GM19240 (cell line): ENCODE results near the gene PPIL6.
A peak's percentile ranks its signal among the peaks of the same experiment; 100 is the strongest.
"Not testable (repeated sequence)": the region's sequence is repeated elsewhere in the genome, so short reads cannot be mapped to it uniquely, and the experiment has no call there.

ENCODE experiments used
- DNase-seq: peaks from one replicate; pipeline ENCODE4 v3.0.0; 2011; ENCODE audit warnings: low spot score; ENCODE audit not compliant: insufficient read length

Gene PPIL6

DNA sequence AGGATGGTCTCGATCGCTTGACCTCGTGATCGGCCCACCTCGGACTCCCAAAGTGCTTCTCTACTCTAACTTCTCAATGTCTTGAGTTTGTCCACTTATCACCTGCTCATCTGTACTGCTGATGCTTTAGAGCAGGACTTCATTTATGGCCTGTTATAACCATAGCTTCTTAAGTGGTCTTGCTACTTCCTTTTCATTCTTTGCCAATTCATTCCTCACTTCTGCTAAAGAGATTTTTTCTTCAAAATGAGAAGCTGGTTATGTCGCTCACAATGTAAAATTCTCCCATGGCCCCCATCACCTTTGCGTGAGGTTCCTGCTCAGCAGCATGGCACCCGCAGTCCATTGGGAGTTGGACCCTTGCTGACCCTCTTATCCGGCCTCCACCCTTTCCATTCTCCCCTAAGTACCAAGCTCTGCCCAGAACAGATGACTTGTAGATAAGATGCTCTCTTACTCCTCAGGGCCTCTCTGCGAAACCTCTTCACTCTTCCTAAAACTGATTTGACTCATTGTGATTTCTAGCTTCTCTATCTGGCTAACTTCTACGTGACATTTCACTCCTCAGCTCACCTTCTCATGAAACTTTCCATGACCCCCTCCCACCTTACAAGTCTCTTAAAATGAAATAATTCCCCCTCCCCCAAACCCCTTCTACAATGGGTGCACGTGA is 44.2 kb downstream of the PPIL6 start:
- DNase-seq = no peak

DNA sequence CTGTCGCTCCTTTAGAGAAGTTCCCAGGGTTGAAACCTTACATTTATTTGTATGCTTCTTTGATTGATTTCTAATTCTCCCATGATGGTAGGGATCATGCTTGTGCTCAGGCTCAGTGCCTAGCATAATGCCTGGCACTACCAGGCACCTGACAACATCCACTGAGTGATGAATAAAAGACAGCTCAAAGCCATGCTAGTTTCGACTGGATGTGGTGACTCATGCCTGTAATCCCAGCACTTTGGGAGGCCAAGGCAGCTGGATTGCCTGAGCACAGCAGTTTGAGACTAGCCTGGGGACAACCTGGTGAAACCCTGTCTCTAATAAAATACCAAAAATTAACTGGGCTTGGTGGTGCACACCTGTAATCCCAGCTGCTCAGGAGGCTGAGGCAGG is 46.5 kb downstream of the PPIL6 start:
- no peak for DNase-seq

DNA sequence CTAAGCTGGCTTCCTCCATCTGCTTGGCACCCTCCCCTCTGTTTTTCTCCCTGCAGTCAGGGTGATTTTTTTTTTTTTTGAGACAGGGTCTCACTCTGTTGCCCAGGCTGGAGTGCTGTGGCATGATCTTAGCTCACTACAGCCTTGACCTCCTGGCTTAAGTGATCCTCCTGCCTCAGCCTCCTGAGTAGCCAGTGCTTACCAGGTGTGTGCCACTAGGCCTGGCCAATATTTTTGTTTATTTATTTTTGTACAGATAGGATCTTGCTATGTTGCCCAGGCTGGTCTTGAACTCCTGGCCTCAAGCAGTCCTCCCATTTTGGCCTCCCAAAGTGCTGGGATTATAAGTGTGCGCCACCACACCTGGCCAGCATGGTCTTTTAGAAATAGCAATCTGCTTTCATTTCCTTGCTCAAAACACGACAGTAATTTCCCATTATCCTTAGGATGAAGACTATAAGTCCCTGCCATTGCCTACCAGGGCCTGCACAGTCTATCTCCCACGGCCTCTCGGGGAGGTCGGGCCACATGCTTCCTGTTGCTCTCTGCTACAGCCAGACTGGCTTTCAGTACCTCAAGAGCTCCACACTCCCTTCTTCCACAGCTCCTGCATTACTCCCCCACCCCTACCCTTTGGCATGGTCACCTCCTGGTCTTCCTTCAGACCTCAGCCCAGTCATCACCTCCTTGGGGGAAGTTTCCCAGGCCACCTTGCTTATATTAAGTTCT is 47.1 kb downstream of the PPIL6 start:
- no peak for DNase-seq

DNA sequence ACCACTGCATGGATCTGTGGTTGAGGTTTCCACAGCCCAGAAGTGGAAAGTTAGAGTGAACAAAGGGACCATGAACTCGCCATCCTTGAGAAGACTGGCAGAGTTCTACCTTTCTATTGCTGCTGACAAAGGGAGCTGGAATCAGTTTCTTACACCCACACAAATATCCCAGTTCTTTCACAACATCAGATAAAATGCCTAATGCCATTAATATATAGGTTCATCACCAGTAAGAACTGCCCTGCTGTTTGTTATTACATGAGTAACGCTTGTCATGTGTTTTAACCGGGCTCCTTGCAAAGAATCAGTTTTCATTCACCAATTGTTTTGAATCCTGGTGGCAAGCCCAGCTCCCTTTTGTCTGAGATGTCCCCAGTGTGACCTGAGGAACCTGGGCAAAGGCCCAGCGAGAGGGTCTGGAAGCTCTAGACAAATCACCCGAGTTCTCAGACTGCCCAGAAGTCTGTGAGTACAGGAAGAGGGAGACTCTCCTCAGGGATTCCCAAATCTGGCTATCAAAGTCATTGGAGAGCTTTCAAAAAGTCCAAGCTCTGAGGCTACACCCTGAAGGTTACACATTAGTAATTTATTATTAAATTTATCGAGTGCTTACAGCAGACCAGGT is 50.7 kb downstream of the PPIL6 start:
- no peak for DNase-seq

DNA sequence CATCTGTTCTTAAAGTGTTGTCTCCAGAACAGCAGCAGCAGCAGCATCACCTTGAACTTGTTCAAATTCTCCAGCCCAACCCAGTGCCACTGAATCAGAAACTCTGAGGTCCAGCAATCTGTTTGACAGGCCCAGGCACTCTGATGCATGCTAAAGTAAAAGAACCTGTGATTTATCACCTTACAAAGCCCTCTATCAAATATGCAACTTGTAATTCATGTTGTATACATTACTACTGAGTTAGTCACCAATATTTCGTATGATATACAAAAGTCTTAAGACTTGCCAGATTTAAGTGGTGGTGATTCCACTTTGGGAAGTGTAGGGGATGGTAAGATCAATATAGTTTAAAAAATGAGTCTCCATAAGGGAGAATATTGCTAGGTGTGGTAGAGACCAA is 52.2 kb downstream of the PPIL6 start:
- DNase-seq = no peak

DNA sequence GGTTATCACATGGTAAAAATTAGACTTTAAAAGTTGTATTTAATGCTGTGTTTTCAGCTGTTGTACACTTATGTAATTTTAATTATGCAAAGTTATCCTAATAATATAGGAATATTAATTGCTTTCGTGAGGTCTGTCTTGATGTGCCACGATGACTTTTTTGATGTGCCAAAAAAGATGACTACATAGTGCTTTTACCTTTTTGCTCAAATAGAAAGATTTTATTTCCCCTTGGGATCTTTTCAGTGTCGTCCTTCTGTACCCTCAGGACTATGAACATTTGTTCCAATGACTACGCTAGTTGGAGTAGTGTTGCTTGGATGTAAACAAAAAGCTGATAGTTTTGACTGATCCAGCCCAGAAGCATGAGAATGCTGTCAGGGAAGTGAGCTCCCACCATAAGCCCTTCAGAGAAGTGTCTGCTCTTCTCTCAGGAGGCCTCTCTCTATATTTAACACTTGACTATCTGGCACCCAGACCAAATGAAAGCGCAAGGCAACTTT is 56.9 kb downstream of the PPIL6 start:
- no peak for DNase-seq

DNA sequence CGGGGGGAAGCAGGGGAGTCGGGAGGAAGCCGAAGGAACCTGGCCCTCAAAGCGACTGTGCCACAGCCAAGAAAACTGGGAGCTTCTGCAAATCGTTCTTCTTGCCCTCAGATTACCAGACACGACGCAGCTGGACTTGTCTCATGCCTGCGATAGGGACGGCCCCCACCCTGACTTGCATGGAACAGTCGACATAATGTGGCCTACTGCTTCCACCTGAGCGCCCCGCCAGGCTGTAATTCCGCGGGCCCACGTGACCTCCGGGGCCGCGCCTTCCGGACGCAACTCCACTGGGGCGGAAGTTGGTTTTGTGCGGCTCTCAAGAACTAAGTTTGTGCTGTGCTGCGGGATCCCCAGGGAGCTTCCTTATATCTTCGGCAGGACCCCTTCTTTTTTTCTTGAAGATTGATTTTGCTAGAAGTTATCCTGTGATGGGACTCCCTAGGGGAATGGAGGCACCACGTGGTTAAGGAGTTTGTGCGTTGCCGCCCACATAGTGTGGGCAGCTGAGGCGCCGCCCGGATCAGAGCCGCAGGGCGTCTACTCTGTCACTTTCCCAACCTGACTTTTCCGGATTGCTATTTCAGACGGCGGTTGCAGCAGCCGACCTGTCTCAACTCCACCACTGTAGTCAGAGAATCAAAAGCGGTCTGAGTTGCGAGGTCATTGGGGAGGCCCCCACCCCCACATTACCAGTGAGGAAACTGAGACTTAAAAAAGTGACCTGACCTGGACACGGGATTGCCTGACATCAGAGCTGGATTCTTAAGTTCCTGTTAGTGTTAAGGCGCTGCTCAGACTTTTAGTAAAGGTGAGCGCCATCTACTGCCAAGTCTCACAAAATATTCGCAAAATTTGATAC is 57.6 kb downstream of the PPIL6 start:
- DNase-seq = peak; percentile 69

DNA sequence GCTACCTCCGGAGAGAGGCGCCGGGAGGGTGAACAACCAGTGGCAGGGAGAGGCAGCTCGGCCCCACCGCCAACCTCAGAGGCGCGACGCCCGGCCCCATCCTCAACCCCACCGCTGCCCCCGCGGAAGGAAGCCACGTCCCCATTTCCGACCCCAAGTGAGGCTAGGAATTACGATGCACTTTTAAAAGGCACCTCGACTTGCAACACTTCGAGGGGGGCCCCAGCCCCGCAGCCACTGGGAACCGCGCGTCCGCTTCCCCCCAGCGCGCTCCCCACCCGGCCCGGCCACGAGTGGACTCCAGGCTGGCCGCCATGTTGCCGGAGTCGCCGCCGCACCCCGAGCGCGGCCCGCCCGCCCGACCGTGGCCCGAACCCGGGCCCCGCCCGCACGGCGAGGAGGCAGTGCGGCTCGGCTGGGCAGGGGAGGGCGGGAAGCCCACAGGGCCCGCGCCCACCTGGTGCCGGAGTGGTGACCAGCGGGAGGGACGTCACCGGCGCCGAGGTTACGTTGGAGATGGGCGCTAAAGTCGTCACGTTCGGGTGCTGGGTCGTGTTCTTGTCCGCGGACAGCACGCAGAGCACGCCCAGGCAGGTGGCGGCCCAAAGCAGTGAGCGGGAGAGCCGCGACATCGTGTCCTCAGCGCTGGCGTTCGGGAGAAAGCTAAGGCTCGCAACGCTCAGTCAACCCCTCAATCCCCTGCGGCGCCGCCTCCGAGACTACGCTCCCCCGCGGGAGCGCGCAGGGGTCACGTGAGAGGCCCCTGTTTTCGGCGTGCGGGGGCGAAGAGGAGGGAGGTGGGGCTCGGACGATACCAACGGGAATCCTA is 58.5 kb downstream of the PPIL6 start, which contains the start of gene CD164:
TSS of gene CD164 (minus strand) at position 721 of the 829 bp plus-strand sequence. CDS start at position 632, 89 bp downstream.
- peak; percentile 79 for DNase-seq

DNA sequence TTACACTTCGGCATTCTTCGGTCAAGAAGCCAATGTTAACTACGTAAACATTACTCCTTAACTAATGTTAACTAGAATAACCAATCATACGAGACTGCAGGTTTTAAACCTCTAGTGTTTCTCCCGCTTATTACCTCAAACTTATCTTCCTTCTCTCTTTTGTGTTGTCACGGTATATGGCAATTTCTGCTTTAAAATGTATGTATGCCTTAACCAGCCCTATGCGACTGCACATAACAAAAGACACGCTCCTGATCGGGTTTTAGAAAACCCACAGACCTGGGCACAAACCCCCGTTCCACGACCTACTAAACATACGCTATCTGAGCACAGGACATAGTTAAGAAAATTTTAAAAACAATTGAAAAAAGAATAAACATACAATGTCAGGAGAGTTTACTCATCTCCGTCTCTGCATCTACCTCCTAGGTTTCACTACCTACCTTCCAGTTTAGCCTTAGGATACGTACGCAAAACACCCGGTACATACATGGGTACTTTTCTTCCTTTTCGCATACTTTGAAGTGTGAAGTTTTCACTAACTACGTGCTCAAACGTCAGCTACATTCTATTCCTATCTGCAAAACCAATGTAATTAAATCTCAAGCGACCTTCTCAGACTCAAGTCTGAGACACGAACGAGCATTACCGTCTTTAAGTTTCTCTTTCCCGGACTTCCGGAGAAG is 59.2 kb downstream of the PPIL6 start:
- DNase-seq = no peak

DNA sequence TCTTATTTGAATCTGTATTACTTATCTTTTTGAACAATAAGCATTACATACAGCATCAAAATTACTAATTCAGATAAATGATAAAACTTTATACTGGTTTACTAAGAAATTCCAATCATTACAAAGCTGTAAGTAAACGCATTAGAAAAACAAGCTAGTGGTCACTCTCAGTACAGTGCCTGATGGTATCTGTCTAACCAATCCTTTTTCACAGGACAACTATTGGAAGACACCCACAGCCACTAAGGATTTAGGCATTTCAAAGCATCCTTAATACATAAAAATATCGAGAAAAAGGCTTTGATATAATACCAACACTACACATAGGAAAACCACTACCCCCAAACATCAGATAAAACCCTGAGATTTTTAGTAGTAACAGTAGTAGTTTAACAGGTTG is 60.7 kb downstream of the PPIL6 start:
- no peak for DNase-seq

DNA sequence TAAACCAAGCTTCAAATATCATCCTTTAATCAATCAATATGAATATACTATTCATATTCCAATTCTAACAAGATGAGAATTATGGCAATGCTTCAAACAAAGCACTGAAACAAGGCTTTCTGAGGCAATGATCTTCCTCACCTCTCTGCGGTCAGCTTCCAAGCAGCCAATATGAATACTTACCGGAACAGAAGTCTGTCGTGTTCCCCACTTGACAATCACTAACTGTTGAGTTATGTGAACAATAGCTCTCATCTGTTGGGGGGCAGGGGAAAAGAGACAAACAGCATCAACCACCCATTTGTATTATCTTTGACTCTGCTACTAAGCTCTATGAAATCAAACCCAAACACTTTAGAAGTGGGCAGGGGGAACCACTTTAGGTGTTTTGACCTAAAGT is 62.7 kb downstream of the PPIL6 start:
- no peak for DNase-seq

DNA sequence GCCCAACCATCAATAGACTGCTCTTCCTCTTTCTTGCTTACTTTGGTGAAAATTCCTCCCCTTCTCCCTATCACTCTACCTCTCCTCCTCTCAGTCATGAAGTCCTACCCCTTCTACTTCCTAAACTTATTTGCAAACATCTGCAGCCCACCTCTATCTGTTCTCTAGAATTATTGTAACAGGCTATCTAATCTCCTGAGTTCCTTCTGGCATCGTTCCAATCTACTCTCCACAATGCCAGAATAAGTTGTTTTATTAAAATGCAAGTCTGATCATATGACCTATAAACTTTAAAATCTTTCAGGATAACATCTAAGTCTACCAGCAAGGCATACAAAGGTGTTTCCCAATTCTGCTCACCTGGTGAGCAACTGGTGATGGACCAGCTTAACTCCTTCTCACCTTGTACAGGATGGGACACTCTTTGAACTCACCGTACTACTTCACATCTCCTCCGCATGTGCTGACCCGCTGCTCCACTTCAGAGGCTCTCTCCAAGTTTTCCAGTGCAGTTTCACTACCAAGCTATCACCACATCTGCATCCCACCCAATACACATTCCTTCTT is 66.0 kb downstream of the PPIL6 start:
- no peak for DNase-seq

DNA sequence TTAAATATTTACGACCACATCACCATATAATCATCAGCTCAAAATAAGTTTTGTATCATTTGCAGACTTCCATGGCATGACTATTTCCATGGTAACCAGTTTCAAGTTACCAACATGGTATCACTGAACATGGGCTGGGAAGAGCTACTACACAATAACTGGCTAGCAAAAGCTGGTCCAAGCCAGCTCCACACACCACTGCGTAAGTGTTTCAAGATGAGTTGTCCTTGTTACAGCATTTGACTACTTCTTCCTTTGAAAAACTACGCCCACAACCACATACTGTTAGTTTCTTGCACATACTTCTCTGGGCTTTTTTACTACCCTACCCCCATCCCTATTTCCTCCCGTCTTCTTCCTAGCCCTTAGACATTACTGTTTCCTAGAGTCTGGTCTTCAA is 66.7 kb downstream of the PPIL6 start:
- no peak for DNase-seq

DNA sequence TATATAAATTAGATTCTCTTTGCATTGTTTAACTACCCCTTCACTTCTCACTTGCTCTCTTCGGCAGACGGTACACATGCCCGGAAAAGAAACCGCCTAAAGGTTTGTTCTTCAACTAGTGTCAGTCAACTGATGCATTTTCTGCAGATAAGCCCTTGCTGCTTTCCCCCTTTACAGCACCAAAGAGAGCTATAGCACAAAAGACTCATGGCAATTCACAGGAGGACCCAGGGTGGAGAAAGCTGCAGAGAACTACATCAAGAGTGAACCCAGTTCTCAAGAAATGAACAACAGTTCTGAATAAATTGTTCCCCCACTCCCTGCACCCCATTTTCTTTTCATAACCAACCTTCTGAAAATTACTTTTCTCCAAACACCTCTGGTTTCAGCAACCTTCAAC is 67.1 kb downstream of the PPIL6 start:
- DNase-seq = no peak

DNA sequence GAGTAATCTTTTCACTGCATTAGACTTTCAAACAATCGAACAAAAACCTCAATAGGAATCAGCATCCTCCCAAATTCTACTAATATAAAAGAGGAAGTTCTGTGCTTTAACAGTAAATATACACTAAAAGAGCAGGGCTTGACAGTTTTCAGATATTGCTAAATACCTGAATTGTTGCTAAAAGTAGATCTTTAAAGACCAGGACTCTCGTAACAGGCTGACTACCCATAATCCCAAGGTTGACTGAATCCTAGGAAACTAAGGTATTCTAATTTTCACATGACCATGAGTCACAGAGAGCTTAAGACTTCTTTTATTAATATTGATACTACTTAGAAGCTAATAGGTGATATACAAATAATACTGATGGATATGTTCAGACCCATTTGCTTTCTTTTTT is 68.3 kb downstream of the PPIL6 start:
- DNase-seq = no peak

DNA sequence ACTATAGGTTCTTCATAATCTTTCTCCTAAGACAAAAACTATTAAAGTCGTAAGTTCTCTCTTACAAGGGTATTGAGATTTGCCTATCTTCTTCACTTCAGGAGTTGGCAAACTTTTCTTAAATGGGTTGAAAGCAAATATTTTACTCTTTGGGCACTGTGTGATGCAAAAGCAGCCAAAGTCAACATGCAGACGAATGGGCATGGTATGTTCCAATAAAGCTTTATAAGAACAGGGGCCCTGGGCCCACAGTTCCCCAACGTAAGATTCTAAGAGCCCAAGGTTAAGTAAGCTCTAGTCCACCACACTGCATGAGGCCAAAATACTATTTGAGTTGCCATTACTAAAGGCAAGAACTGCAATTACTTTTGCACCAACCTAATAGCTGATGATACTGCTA is 69.6 kb downstream of the PPIL6 start:
- no peak for DNase-seq

DNA sequence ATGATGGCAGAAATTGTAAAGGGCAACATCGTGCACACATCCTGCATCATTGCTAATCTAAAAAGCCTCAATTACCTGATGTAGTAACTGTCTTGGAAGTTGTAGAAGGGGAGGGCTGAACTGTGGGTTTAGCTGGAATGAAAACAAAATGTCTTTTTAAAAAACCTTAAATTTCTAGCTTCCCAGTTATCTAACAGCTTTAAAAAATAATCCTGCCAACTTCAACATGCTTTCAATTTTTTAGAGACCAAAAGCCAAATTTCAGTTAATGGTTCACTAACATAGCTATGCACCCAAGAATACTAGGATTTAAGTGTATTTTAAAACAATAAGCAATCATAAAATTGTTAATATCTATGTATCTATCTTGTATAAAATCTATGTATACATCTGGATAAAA is 70.1 kb downstream of the PPIL6 start:
- DNase-seq = no peak

DNA sequence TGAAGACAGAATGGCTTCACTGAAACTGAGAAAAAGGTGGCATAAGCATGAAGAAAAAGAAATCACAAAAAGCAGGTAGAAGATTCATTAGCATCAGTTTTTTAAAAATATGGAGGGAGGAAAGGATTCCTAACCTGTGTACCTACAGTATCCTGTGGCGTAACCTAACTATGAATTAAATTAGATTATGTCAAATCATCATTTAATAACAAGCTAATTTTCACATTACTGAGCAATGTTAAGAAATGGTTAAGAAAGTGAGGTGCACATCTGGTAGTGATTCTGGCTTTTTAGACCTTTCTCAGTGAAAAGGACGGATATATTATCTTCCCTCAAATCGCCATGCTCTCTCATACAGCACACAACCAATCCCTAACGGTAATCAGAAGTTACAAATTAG is 70.7 kb downstream of the PPIL6 start:
- DNase-seq = no peak

DNA sequence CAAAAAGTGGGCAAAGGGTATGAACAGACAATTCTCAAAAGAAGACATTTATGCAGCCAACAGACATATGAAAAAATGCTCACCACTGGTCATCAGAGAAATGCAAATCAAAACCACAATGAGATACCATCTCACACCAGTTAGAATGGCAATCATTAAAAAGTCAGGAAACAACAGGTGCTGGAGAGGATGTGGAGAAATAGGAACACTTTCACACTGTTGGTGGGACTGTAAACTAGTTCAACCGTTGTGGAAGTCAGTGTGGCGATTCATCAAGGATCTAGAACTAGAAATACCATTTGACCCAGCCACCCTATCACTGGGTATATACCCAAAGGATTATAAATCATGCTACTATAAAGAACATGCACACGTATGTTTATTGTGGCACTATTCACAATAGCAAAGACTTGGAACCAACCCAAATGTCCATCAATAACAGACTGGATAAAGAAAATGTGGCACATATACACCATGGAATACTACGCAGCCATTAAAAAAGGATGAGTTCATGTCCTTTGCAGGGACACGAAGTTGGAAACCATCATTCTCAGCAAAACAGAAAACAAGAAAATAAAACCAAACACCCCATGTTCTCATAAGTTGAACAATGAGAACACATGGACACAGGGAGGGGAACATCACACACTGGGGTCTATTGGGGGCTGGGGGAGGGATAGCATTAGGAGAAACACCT is 75.9 kb downstream of the PPIL6 start:
- not testable (repeated sequence) for DNase-seq
